GM18909 (cell line): ENCODE results near the gene ADM.
A peak's percentile ranks its signal among the peaks of the same experiment; 100 is the strongest.

ENCODE experiments used
- ATAC-seq: cut with Tn5 transposase; IDR thresholded peaks from one replicate; pipeline ENCODE4 v1.9.1; 2021; ENCODE audit warnings: mild to moderate bottlenecking; ENCODE audit not compliant: unreplicated experiment, poor library complexity

The ADM gene

GRCh38 chr11:10307400-10308200 is 2.7 kb downstream of the ADM start:
- peak; percentile 75 for ATAC-seq

GRCh38 chr11:10308201-10308954 is 3.5 kb downstream of the ADM start:
- ATAC-seq: no peak

GRCh38 chr11:10309163-10310093 is 4.6 kb downstream of the ADM start:
- ATAC-seq: no peak

- no peak for ATAC-seq
These were observed 5.5 kb downstream of the ADM start for GRCh38 chr11:10310301-10310841.

GRCh38 chr11:10311802-10312201 is 6.9 kb downstream of the ADM start:
- ATAC-seq: no peak

- peak; percentile 74 for ATAC-seq
These were observed 9.6 kb downstream of the ADM start for GRCh38 chr11:10314199-10315072.

GRCh38 chr11:10315083-10315482 is 10.2 kb downstream of the ADM start:
- no peak for ATAC-seq

- peak; percentile 23 for ATAC-seq
These were observed 12.4 kb downstream of the ADM start for GRCh38 chr11:10317151-10317755.

- ATAC-seq: peak; percentile 63
These were observed 13.1 kb downstream of the ADM start for GRCh38 chr11:10317776-10318526.

GRCh38 chr11:10318527-10318802 is 13.6 kb downstream of the ADM start:
- no peak for ATAC-seq

GRCh38 chr11:10319702-10320558 is 15.1 kb downstream of the ADM start:
- ATAC-seq: no peak

- ATAC-seq: no peak
These were observed 16.0 kb downstream of the ADM start for GRCh38 chr11:10320736-10321465.

- ATAC-seq: no peak
These were observed 17.5 kb downstream of the ADM start for GRCh38 chr11:10322401-10322800.

GRCh38 chr11:10322830-10323792 is 18.2 kb downstream of the ADM start:
- no peak for ATAC-seq

GRCh38 chr11:10323793-10324170 is 18.9 kb downstream of the ADM start:
- ATAC-seq: no peak

GRCh38 chr11:10324474-10324873 is 19.6 kb downstream of the ADM start:
- ATAC-seq: no peak
